Measurements from ENCODE around the gene RNFT2. TPM values are rescaled to one million over a fixed set of nuclear protein-coding genes. Genes with fewer than 3 reads are reported as not detected.
A peak's percentile ranks its signal among the peaks of the same experiment; 100 is the strongest.

The RNFT2 gene
- total RNA-seq, 1 donor from 2014 or later = 16.3 TPM

GRCh38 chr12:116697716-116698115 lies 40.4 kb upstream of the RNFT2 start:
- TF ChIP-seq, protein P1, sequence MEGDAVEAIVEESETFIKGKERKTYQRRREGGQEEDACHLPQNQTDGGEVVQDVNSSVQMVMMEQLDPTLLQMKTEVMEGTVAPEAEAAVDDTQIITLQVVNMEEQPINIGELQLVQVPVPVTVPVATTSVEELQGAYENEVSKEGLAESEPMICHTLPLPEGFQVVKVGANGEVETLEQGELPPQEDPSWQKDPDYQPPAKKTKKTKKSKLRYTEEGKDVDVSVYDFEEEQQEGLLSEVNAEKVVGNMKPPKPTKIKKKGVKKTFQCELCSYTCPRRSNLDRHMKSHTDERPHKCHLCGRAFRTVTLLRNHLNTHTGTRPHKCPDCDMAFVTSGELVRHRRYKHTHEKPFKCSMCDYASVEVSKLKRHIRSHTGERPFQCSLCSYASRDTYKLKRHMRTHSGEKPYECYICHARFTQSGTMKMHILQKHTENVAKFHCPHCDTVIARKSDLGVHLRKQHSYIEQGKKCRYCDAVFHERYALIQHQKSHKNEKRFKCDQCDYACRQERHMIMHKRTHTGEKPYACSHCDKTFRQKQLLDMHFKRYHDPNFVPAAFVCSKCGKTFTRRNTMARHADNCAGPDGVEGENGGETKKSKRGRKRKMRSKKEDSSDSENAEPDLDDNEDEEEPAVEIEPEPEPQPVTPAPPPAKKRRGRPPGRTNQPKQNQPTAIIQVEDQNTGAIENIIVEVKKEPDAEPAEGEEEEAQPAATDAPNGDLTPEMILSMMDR (IDR thresholded peaks at IDR 0.05; ENCODE audit: insufficient read depth, low read length, poor library complexity, severe bottlenecking) = no peak
- DNase-seq (ENCODE audit: low read depth) = no peak
- peaks cover 42% of the 10 kb centered on the region for H3K27me3 ChIP-seq (ENCODE audit: control insufficient read depth, insufficient read depth, low read length)
- no peak overlapping the region for H3K4me3 ChIP-seq (ENCODE audit: low read depth, low read length)
- no peaks in the 10 kb centered on the region for H3K36me3 ChIP-seq (ENCODE audit: control insufficient read depth, insufficient read depth, low read length)

DNA sequence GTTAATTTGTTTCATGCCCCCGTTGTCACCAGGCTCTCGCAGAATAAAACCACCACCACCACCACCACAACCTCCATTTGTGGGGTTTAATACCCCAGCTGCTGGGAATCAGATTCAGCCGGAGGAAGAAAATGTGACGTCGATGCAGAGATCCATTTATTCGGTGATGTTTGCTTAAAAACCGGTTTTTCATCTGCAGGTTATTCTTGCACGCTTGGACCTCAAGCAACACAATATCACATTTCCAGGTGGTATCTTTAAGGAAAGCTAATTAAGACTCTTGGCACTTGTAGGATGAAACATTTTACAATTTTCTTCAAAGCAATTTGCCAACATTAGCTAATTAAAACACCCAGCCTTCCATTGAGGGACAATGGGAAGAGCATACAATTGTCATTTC lies 40.0 kb upstream of the RNFT2 start:
- Histone ChIP-seq H3K27me3 (ENCODE audit: control insufficient read depth, insufficient read depth, low read length) (peaks cover 39% of the 10 kb centered on the region), H3K36me3 (ENCODE audit: control insufficient read depth, insufficient read depth, low read length) (no peaks in the 10 kb centered on the region), H3K4me3 (ENCODE audit: low read depth, low read length) (no peak overlapping the region)
- no peak for DNase-seq (ENCODE audit: low read depth)
- TF ChIP-seq, protein P1 (IDR thresholded peaks at IDR 0.05; ENCODE audit: insufficient read depth, low read length, poor library complexity, severe bottlenecking) = no peak

- TF ChIP-seq, protein P1 (IDR thresholded peaks at IDR 0.05; ENCODE audit: insufficient read depth, low read length, poor library complexity, severe bottlenecking) = no peak
Observed at GRCh38 chr12:116698554-116699075, 39.5 kb upstream of the RNFT2 start.

GRCh38 chr12:116700066-116700465 lies 38.0 kb upstream of the RNFT2 start:
- TF ChIP-seq, protein P1 (IDR thresholded peaks at IDR 0.05; ENCODE audit: insufficient read depth, low read length, poor library complexity, severe bottlenecking) = no peak
- no peak for DNase-seq (ENCODE audit: low read depth)
- Histone ChIP-seq H3K4me3 (ENCODE audit: low read depth, low read length) (no peak overlapping the region), H3K36me3 (ENCODE audit: control insufficient read depth, insufficient read depth, low read length) (no peaks in the 10 kb centered on the region), H3K27me3 (ENCODE audit: control insufficient read depth, insufficient read depth, low read length) (peaks cover 20% of the 10 kb centered on the region)

More at GRCh38 chr12:116698554-116699075, 39.5 kb upstream of the RNFT2 start:
- Histone ChIP-seq H3K27me3 (ENCODE audit: control insufficient read depth, insufficient read depth, low read length) (peaks cover 34% of the 10 kb centered on the region), H3K36me3 (ENCODE audit: control insufficient read depth, insufficient read depth, low read length) (no peaks in the 10 kb centered on the region), H3K4me3 (ENCODE audit: low read depth, low read length) (no peak overlapping the region)
- DNase-seq (ENCODE audit: low read depth) = no peak

DNA sequence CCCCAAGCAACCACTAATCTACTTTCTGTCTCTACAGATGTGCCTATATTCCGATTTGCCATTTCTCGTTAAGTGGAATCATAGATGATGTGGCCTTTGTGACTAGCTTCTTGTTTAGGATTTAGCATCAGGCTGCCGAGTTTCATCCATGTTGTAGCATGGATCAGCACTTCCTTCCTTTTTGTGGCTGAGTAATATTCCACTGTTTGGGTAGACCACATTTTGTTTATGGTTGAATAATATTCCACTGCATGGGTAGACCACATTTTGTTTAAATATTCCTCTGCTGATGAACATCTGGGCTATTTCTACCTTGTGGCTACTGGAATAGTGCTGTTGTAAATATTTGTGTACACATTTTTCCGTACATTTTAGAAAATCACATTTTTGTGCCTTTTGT lies 36.7 kb upstream of the RNFT2 start:
- Histone ChIP-seq H3K4me3 (ENCODE audit: low read depth, low read length) (no peak overlapping the region), H3K36me3 (ENCODE audit: control insufficient read depth, insufficient read depth, low read length) (no peaks in the 10 kb centered on the region), H3K27me3 (ENCODE audit: control insufficient read depth, insufficient read depth, low read length) (peaks cover 12% of the 10 kb centered on the region)
- TF ChIP-seq, protein P1 (IDR thresholded peaks at IDR 0.05; ENCODE audit: insufficient read depth, low read length, poor library complexity, severe bottlenecking) = no peak
- no peak for DNase-seq (ENCODE audit: low read depth)

DNA sequence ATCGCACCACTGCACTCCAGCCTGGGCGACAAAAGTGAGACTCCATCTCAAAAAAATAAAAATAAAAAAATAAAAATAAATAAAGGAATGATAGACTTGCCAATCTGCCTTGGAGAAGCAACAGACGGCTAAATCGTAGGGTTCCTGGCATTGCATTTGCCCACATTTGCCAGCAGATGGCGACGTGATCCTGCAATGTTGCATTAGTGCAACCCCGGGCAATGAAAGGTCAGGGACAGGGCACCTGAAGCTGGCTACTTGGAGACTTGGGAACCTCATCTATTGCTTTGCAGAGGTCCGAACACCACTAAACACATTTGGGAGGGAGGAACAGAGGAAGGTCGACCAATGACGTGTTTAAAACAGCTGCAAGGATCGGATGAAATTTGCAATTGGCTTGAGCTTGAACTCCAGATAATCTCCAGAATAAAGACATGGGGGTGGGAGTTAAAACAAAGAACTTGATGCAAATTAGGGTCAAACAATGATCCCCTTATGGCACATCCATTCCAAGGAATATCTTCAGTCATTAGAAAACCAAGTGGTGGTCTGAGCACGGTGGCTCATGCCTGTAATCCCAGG lies 34.8 kb upstream of the RNFT2 start:
- DNase-seq (ENCODE audit: low read depth) = no peak
- Histone ChIP-seq H3K27me3 (ENCODE audit: control insufficient read depth, insufficient read depth, low read length) (peaks cover 2% of the 10 kb centered on the region), H3K36me3 (ENCODE audit: control insufficient read depth, insufficient read depth, low read length) (no peaks in the 10 kb centered on the region), H3K4me3 (ENCODE audit: low read depth, low read length) (no peak overlapping the region)
- TF ChIP-seq, protein P1 (IDR thresholded peaks at IDR 0.05; ENCODE audit: insufficient read depth, low read length, poor library complexity, severe bottlenecking) = peak; percentile 84

All from kidney epithelial cell (primary cell).